NCI-H460 (cell line): Measurements from ENCODE around the gene RTP5. TPM values are rescaled to one million over a fixed set of nuclear protein-coding genes. Genes with fewer than 3 reads are reported as not detected.
"Not testable (repeated sequence)": the region's sequence is repeated elsewhere in the genome, so short reads cannot be mapped to it uniquely, and the experiment has no call there.

ENCODE experiments used
- DNase-seq: peaks from one replicate; pipeline ENCODE4 v3.0.0-alpha.2; 2016; ENCODE audit warnings: low read depth; ENCODE audit errors: extremely low read depth
- total RNA-seq: library from RNA; depleted of rRNA; stranded (reverse); fragments of >200 nt; shearing (Covaris generic); gene quantifications from 2 replicates; pipeline ENCODE4 v1.2.3, GENCODE V29; 2014; rRNA removed

Gene RTP5
- total RNA-seq, 1 experiment from 2014 or later, result not detected

DNA sequence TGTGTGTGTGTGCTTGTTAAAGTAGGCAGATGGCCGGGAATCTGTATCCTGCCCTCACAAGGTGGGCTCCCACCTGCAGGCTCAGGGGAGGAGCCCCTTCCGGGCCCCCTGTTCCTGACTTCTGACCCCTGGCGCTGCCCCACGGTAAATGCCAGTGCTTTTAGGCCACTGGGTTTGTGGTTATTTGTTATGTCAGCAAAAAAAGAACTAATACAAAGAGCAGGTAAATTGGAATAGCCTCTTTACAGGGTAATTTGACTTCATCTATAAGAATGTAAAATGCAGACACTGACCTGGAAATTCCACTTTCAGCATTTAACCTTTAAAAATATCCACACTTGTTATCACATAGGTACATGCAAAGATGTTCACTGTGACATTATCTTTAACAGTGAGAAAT lies 44.2 kb downstream of the RTP5 start:
- no peak for DNase-seq

GRCh38 chr2:241914542-241914941 lies 45.0 kb downstream of the RTP5 start:
- no peak for DNase-seq

DNA sequence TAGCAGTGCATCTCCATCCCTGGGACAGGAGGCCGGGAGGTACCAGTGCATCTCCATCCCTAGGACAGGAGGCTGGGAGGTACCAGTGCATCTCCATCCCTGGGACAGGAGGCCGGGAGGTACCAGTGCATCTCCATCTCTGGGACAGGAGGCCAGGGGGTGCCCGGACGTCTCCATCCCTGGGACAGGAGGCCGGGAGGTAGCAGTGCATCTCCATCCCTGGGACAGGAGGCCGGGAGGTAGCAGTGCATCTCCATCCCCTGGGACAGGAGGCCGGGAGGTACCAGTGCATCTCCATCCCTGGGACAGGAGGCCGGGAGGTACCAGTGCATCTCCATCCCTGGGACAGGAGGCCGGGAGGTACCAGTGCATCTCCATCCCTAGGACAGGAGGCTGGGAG lies 52.1 kb downstream of the RTP5 start:
- not testable (repeated sequence) for DNase-seq

DNA sequence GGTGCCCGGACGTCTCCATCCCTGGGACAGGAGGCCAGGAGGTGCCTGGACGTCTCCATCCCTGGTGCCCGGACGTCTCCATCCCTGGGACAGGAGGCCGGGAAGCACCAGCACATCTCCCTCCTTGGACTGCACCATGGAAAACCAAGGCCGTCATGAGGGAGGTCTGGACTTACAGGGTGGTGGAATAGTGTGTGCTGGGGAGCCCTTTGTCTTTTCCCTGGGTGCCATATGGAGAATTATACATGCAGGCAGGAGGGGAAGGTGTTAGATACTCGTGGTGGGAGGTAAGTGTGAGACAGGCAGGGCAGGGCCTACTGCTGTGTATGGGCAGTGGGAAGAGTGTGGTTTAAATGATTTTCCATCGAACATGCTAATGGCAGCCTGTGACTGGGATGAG lies 52.9 kb downstream of the RTP5 start:
- DNase-seq, result no peak

- not testable (repeated sequence) for DNase-seq
Measured at GRCh38 chr2:241922816-241923601, 53.5 kb downstream of the RTP5 start.

Other genes starting within 250 kb of the RTP5 start
- 71.9 and 77.0 TPM in 2 replicates for gene THAP4, start 232.6 kb upstream of the RTP5 start, total RNA-seq
- 51.2 and 55.2 TPM in 2 replicates for gene ATG4B, start 232.0 kb upstream of the RTP5 start, total RNA-seq
- 57.4 and 70.3 TPM in 2 replicates for gene DTYMK, start 182.9 kb upstream of the RTP5 start, total RNA-seq
- 39.0 and 39.1 TPM in 2 replicates for gene ING5, start 167.7 kb upstream of the RTP5 start, total RNA-seq
- 9.1 and 10.3 TPM in 2 replicates for gene D2HGDH, start 135.1 kb upstream of the RTP5 start, total RNA-seq
- 0.10 TPM in 1 of 2 replicates, not detected in the other for gene GAL3ST2, start 92.9 kb upstream of the RTP5 start, total RNA-seq
- 0.35 and 0.37 TPM in 2 replicates for gene NEU4, start 60.5 kb upstream of the RTP5 start, total RNA-seq
- not detected in 2 replicates for gene PDCD1, start 10.8 kb upstream of the RTP5 start, total RNA-seq